H1 (cell line): ENCODE data around the gene NMB. TPM values are rescaled to one million over a fixed set of nuclear protein-coding genes. Genes with fewer than 3 reads are reported as not detected.

Experiments
- CTCF ChIA-PET: fragments of 300-600 bp; sonication (Branson Sonifier 250); formaldehyde crosslinking; loops from one replicate; lab custom pipeline; 2021; ENCODE audit not compliant: partially characterized antibody; lab: Charles Lee
- POLR2A ChIA-PET: fragments of 300-600 bp; sonication (Branson Sonifier 250); formaldehyde crosslinking; loops from one replicate; lab custom pipeline; 2021; ENCODE audit warnings: inconsistent platforms; ENCODE audit not compliant: partially characterized antibody; lab: Charles Lee
- DNase-seq, 2 experiments: peaks; one replicate each; pipeline versions ENCODE4 v3.0.0 to v3.0.0-alpha.2; 2010 to 2022; ENCODE audit warnings: low spot score in 2 of 2, low read depth in 1 of 2, mixed read lengths in 1 of 2
- FAIRE-seq: peaks from 2 replicates; lab custom pipeline; 2011; peaks lifted over from hg19 to GRCh38; lab: Jason Lieb, UNC
- H2AFZ ChIP-seq: 2 replicates; pipeline ENCODE4 v1.8.1; 2012; ENCODE audit warnings: low read length, inconsistent platforms
- H2AK5ac ChIP-seq: 2 replicates; pipeline ENCODE4 v1.6.1; 2013; ENCODE audit warnings: low read depth, low read length
- H2BK120ac ChIP-seq: replicated peaks from 2 replicates; pipeline ENCODE3; 2013; ENCODE audit warnings: low read depth, low read length, inconsistent platforms
- H2BK12ac ChIP-seq: 2 replicates; pipeline ENCODE4 v1.6.1; 2013; ENCODE audit warnings: low read depth, low read length
- H2BK15ac ChIP-seq: 2 replicates; pipeline ENCODE4 v1.6.1; 2013; ENCODE audit warnings: low read length
- H2BK20ac ChIP-seq: 2 replicates; pipeline ENCODE4 v1.6.1; 2013; ENCODE audit warnings: low read length
- H2BK5ac ChIP-seq: 2 replicates; pipeline ENCODE4 v1.6.1; 2013; ENCODE audit warnings: low read depth, low read length
- H3K14ac ChIP-seq: 2 replicates; pipeline ENCODE4 v1.6.1; 2013; ENCODE audit warnings: inconsistent platforms; ENCODE audit not compliant: insufficient read length
- H3K18ac ChIP-seq: 2 replicates; pipeline ENCODE4 v1.6.1; 2013; ENCODE audit warnings: low read length; ENCODE audit errors: extremely low read depth
- H3K23ac ChIP-seq: 2 replicates; pipeline ENCODE4 v1.6.1; 2013; ENCODE audit warnings: inconsistent platforms; ENCODE audit not compliant: insufficient read length
- H3K23me2 ChIP-seq: 2 replicates; pipeline ENCODE4 v1.6.1; 2013; ENCODE audit warnings: low read depth, low read length
- H3K27ac ChIP-seq: 2 replicates; pipeline ENCODE4 v1.6.1; 2011; ENCODE audit warnings: low read depth, low read length, inconsistent platforms
- H3K27me3 ChIP-seq, 4 experiments: replicated peaks in 1 of 4; 1 replicate in 1 of 4; 2 replicates in 3 of 4; pipeline versions ENCODE4 v1.6.1 to v1.8.1; 2011 to 2013; ENCODE audit warnings: low read length in 3 of 4, mild to moderate bottlenecking in 3 of 4, inconsistent platforms in 2 of 4, mixed read lengths in 2 of 4, moderate library complexity in 1 of 4; ENCODE audit not compliant: control insufficient read depth in 3 of 4, insufficient read depth in 3 of 4; ENCODE audit errors: extremely low read depth in 1 of 4
- H3K36me3 ChIP-seq, 4 experiments: 2 replicates each; pipeline versions ENCODE4 v1.6.1 to v1.8.1; 2011 to 2013; ENCODE audit warnings: mild to moderate bottlenecking in 4 of 4, low read length in 3 of 4, moderate library complexity in 2 of 4, control low read depth in 1 of 4, inconsistent platforms in 1 of 4; ENCODE audit not compliant: insufficient read depth in 4 of 4, control insufficient read depth in 2 of 4
- H3K4ac ChIP-seq: replicated peaks from 2 replicates; pipeline ENCODE3; 2013; ENCODE audit warnings: low read length, low read depth, mixed read lengths, inconsistent platforms; ENCODE audit not compliant: insufficient read length
- H3K4me1 ChIP-seq, 4 experiments: replicated peaks in 1 of 4; 1 replicate in 1 of 4; 2 replicates in 3 of 4; pipeline versions ENCODE4 v1.6.1 to v1.8.1; 2011 to 2013; ENCODE audit warnings: low read length in 3 of 4, inconsistent platforms in 2 of 4, mixed read lengths in 1 of 4; ENCODE audit not compliant: insufficient read depth in 4 of 4, control insufficient read depth in 3 of 4
- H3K4me2 ChIP-seq, 2 experiments: 2 replicates each; pipeline versions ENCODE4 v1.6.1 to v1.8.1; 2011 to 2013; ENCODE audit warnings: low read depth in 2 of 2, low read length in 2 of 2, control low read depth in 1 of 2, inconsistent platforms in 1 of 2, mild to moderate bottlenecking in 1 of 2; ENCODE audit not compliant: insufficient read depth in 1 of 2
- H3K4me3 ChIP-seq, 4 experiments: fragments of 200-600, 300-600 bp in 1 of 4; sonication (generic), shearing (Covaris generic), sonication (Bioruptor Twin) in 1 of 4; 2 replicates each; pipeline versions ENCODE4 v1.5.1 to v1.8.1; 2011 to 2016; ENCODE audit warnings: low read length in 4 of 4, low read depth in 3 of 4, control low read depth in 2 of 4, inconsistent platforms in 2 of 4, mild to moderate bottlenecking in 2 of 4, mixed read lengths in 1 of 4, moderate library complexity in 1 of 4; ENCODE audit not compliant: insufficient read depth in 2 of 4; ENCODE audit errors: extremely low read depth in 1 of 4
- H3K56ac ChIP-seq: replicated peaks from 2 replicates; pipeline ENCODE3; 2013; ENCODE audit warnings: low read depth, mild to moderate bottlenecking, mixed read lengths, low read length, inconsistent platforms; ENCODE audit not compliant: insufficient read length
- H3K79me1 ChIP-seq: 2 replicates; pipeline ENCODE4 v1.6.1; 2013; ENCODE audit warnings: low read depth, low read length, control low read depth
- H3K79me2 ChIP-seq, 2 experiments: 2 replicates each; pipeline versions ENCODE4 v1.6.1 to v1.8.1; 2012 to 2013; ENCODE audit warnings: low read length in 2 of 2, mild to moderate bottlenecking in 2 of 2, inconsistent platforms in 1 of 2; ENCODE audit not compliant: insufficient read depth in 2 of 2, control insufficient read depth in 1 of 2
- H3K9ac ChIP-seq, 4 experiments: replicated peaks in 1 of 4; 1 replicate in 1 of 4; 2 replicates in 3 of 4; pipeline versions ENCODE4 v1.6.1 to v1.8.1; 2011 to 2013; ENCODE audit warnings: low read depth in 3 of 4, low read length in 3 of 4, control low read depth in 2 of 4, mild to moderate bottlenecking in 2 of 4, moderate library complexity in 2 of 4, inconsistent platforms in 1 of 4; ENCODE audit errors: extremely low read depth in 1 of 4
- H3K9me3 ChIP-seq, 2 experiments: 2 replicates each; pipeline versions ENCODE4 v1.6.1 to v1.8.1; 2012 to 2013; ENCODE audit warnings: mild to moderate bottlenecking in 2 of 2, moderate library complexity in 2 of 2, control low read depth in 1 of 2, inconsistent platforms in 1 of 2, low read depth in 1 of 2, low read length in 1 of 2, mixed read lengths in 1 of 2; ENCODE audit not compliant: insufficient read depth in 2 of 2
- H4K20me1 ChIP-seq, 2 experiments: replicated peaks in 1 of 2; 2 replicates each; pipeline versions ENCODE3 to v1.8.1; 2011 to 2013; ENCODE audit warnings: inconsistent platforms in 2 of 2, low read length in 2 of 2, mild to moderate bottlenecking in 1 of 2; ENCODE audit not compliant: insufficient read depth in 2 of 2, control insufficient read depth in 1 of 2
- H4K5ac ChIP-seq: 2 replicates; pipeline ENCODE4 v1.6.1; 2013; ENCODE audit warnings: low read length, low read depth, mixed read lengths, inconsistent platforms; ENCODE audit not compliant: insufficient read length
- H4K8ac ChIP-seq: 2 replicates; pipeline ENCODE4 v1.8.0; 2013; ENCODE audit warnings: mild to moderate bottlenecking, moderate library complexity, low read length, inconsistent platforms; ENCODE audit not compliant: insufficient read depth; ENCODE audit errors: extremely low read depth
- H4K91ac ChIP-seq: replicated peaks from 2 replicates; pipeline ENCODE3; 2013; ENCODE audit warnings: low read length, mixed read lengths, inconsistent platforms; ENCODE audit not compliant: insufficient read length
- BRCA1 ChIP-seq: IDR thresholded peaks from 2 replicates; pipeline ENCODE4 v1.6.1; 2012; ENCODE audit warnings: low read depth, low read length, improper control_type of control experiment
- CEBPB ChIP-seq: IDR thresholded peaks from 2 replicates; pipeline ENCODE4 v1.6.1; 2012; ENCODE audit warnings: low read depth, low read length
- GTF2F1 ChIP-seq: IDR thresholded peaks from 2 replicates; pipeline ENCODE4 v1.6.1; 2012; ENCODE audit warnings: low read depth, low read length, improper control_type of control experiment, borderline replicate concordance
- KDM1A ChIP-seq: fragments of 200-600, 300-600 bp; sonication (generic); IDR thresholded peaks from 2 replicates; pipeline ENCODE4 v1.7.1; 2016; ENCODE audit warnings: mild to moderate bottlenecking, low read length, borderline replicate concordance
- MAFK ChIP-seq: IDR thresholded peaks from 2 replicates; pipeline ENCODE4 v1.6.1; 2012; ENCODE audit warnings: low read depth, mild to moderate bottlenecking, improper control_type of control experiment, low read length
- MAX ChIP-seq: IDR thresholded peaks from 2 replicates; pipeline ENCODE4 v1.6.1; 2012; ENCODE audit warnings: inconsistent platforms
- RAD21 ChIP-seq, 2 experiments: IDR thresholded peaks in 1 of 2; conservative IDR thresholded peaks in 1 of 2; 2 replicates each; pipeline ENCODE4 v1.6.1; 2011; ENCODE audit warnings: low read depth in 2 of 2, low read length in 2 of 2, improper control_type of control experiment in 1 of 2, inconsistent platforms in 1 of 2, mild to moderate bottlenecking in 1 of 2, moderate library complexity in 1 of 2
- SAP30 ChIP-seq: fragments of 300-600 bp; sonication (generic); IDR thresholded peaks from 2 replicates; pipeline ENCODE4 v1.7.1; 2012; ENCODE audit warnings: low read length, moderate library complexity, mild to moderate bottlenecking, inconsistent platforms; ENCODE audit not compliant: insufficient read depth, insufficient replicate concordance
- SIN3A ChIP-seq, 2 experiments: IDR thresholded peaks in 1 of 2; conservative IDR thresholded peaks in 1 of 2; 2 replicates each; pipeline ENCODE4 v1.6.1; 2011 to 2012; ENCODE audit warnings: low read length in 2 of 2, improper control_type of control experiment in 1 of 2, low read depth in 1 of 2, mild to moderate bottlenecking in 1 of 2
- SIRT6 ChIP-seq: IDR thresholded peaks from one replicate; pipeline ENCODE4 v1.7.1; 2012; ENCODE audit warnings: low read length, inconsistent platforms
- TAF1 ChIP-seq: IDR thresholded peaks from 2 replicates; pipeline ENCODE4 v1.6.1; 2011; ENCODE audit warnings: mild to moderate bottlenecking, low read depth, low read length
- YY1 ChIP-seq: IDR thresholded peaks from 2 replicates; pipeline ENCODE4 v1.6.1; 2011; ENCODE audit warnings: low read depth, mild to moderate bottlenecking, low read length
- WGBS, 2 experiments: shearing (Covaris generic) in 1 of 2; methylation state at CpG; one replicate each; pipeline versions ENCODE4 v1.1.6 to v1.1.7; 2013 to 2015; ENCODE audit warnings: low lambda C conversion rate in 2 of 2, mixed read lengths in 2 of 2, inconsistent platforms in 1 of 2, low coverage in 1 of 2, missing lambda C conversion rate in 1 of 2; ENCODE audit not compliant: insufficient replicate concordance in 2 of 2, insufficient coverage in 1 of 2, insufficient read length in 1 of 2; ENCODE audit errors: extremely low coverage in 1 of 2, missing lambda C conversion rate in 1 of 2; 5-methylcytosine and 5-hydroxymethylcytosine counted together
- polyA plus RNA-seq, 7 experiments: library from polyadenylated mRNA; depleted of rRNA in 3 of 7; stranded (reverse) in 5 of 7; unstranded in 2 of 7; fragments of >200 nt in 5 of 7; fragments of 200-250 nt in 2 of 7; gene quantifications; 1 replicate in 5 of 7; 2 replicates in 1 of 7; 4 replicates in 1 of 7; pipeline versions ENCODE4 v1.2.1 to v1.2.3, GENCODE V29; 2011 to 2013; ENCODE audit warnings: missing spikeins in 2 of 7, mixed read lengths in 2 of 7
- total RNA-seq: library from RNA; stranded (reverse); fragmentation: NEBNext Ultra II Directional; extraction: Animal tissue kit (Norgen Biotek cat#: 25700); gene quantifications from 2 replicates; pipeline ENCODE4 v1.2.1, GENCODE V29; 2021

The NMB gene
- total and polyA plus RNA-seq, 2 of the 8 experiments (the other 6 are each of a cell fraction or from before 2014, with no cell fraction given), result 9.3 to 13.6 TPM

GRCh38 chr15:84638103-84638502 is 19.9 kb downstream of the NMB start:
- Histone ChIP-seq H3K4me3 (no peak overlapping the region), H3K79me1 (no peaks in the 10 kb centered on the region), H2AFZ (0 out of 2 replicates have a peak overlapping the region, but pooled peaks have one; percentile 24), H4K8ac (no peak overlapping the region), H3K4ac (peak overlapping the region; percentile 16), H3K79me2 (no peaks in the 10 kb centered on the region), H3K23me2 (peaks cover 13% of the 10 kb centered on the region), H3K4me1 (peaks cover 0 to 6% (median 4%) of the 10 kb centered on the region in 4 experiments; a peak in 6 of 7 replicates), H3K27me3 (peaks cover 0 to 9% (median 0%) of the 10 kb centered on the region in 4 experiments; a peak in 4 of 7 replicates), H2BK5ac (no peak overlapping the region), H3K14ac (no peak overlapping the region), H2BK20ac (no peak overlapping the region), H3K27ac (no peak overlapping the region), H2BK12ac (no peak overlapping the region; the same call in 1 of the 2 replicates), H3K56ac (no peak overlapping the region), H3K9me3 (no peaks in the 10 kb centered on the region), H3K9ac (no peak overlapping the region), H3K4me2 (no peak overlapping the region), H4K5ac (no peak overlapping the region), H3K36me3 (peaks cover 3 to 23% (median 10%) of the 10 kb centered on the region in 4 experiments; a peak in 7 of 8 replicates), H4K91ac (peak overlapping the region; percentile 12), H2AK5ac (no peak overlapping the region), H3K18ac (no peak overlapping the region), H4K20me1 (peaks cover 0 to 2% of the 10 kb centered on the region in 2 experiments), H2BK15ac (no peak overlapping the region), H2BK120ac (no peak overlapping the region), H3K23ac (no peak overlapping the region)
- DNase-seq (no peak), FAIRE-seq (no peak)
- WGBS, 2 experiments, result 65% methylated on average over 3 of the region's 3 CpGs; no CpG with 5 or more reads in 1 of the 2 experiments
- CTCF ChIA-PET, result interaction anchor here (0.6 to 7.3 kb wide), 17 partner anchors 9 to 83 kb away, joined by 3 to 61 read pairs (median 7); partner anchors contain the start of genes NMB, WDR73 and ZSCAN2
- POLR2A ChIA-PET, result interaction anchor here (0.7 to 3.1 kb wide), 10 partner anchors 11 to 51 kb away, joined by 3 to 32 read pairs (median 4); partner anchors contain the start of genes WDR73 and ZSCAN2
- TF ChIP-seq YY1, result 0 out of 2 replicates have a peak, but pooled peaks have one; percentile 13
- no peak for TF ChIP-seq TAF1
- no peak for TF ChIP-seq SIRT6
- peak; percentile 83 for TF ChIP-seq RAD21 (IDR thresholded peaks at IDR 0.05 in 1 of 2, conservative IDR thresholded peaks at IDR 0.05 in 1 of 2; ENCODE audit: low read depth in 2 of 2, low read length in 2 of 2)
- TF ChIP-seq MAFK, result no peak
- TF ChIP-seq GTF2F1, result no peak
- no peak for TF ChIP-seq CEBPB
- no peak for TF ChIP-seq BRCA1
- peak in 1 of 2 experiments; percentile 74; a peak in 2 of 4 replicates for TF ChIP-seq SIN3A (conservative IDR thresholded peaks at IDR 0.05 in 1 of 2, IDR thresholded peaks at IDR 0.05 in 1 of 2; ENCODE audit: low read depth in 1 of 2, low read length in 2 of 2)
- no peak for TF ChIP-seq KDM1A
- no peak for TF ChIP-seq SAP30
- peak; percentile 81 for TF ChIP-seq MAX
